Measurements from ENCODE around the gene OPALIN.

GRCh38 chr10:96337106-96337505 is 21.7 kb downstream of the OPALIN start:
- no peak for TF ChIP-seq CTCF (IDR thresholded peaks at IDR 0.05; ENCODE audit: low read depth, low read length, missing input control)
- no peak for TF ChIP-seq SP1 (IDR thresholded peaks at IDR 0.05)
